ENCODE measurements around the gene PRKCE. TPM values are rescaled to one million over a fixed set of nuclear protein-coding genes. Genes with fewer than 3 reads are reported as not detected.

Gene PRKCE
- total and polyA plus RNA-seq, 7 experiments from 2014 or later = 1.4 to 37.9 (median 19.5) TPM

GRCh38 chr2:45930396-45930792, 278.9 kb downstream of the PRKCE start:
- intact Hi-C loops (cut with micrococcal nuclease) = no loop called here
- no peaks in the 10 kb centered on the region for H3K9me3 ChIP-seq (ENCODE audit: control insufficient read depth in 2 of 3, low read length in 3 of 3)
- no peaks in the 10 kb centered on the region for H3K27me3 ChIP-seq (ENCODE audit: control insufficient read depth in 2 of 2, insufficient read depth in 2 of 2, low read length in 2 of 2)
- no peaks in the 10 kb centered on the region for H3K36me3 Mint-ChIP-seq
- peak; percentile 18 for ATAC-seq
- H3K9me3 Mint-ChIP-seq = peaks cover 0 to 3% (median 0%) of the 10 kb centered on the region in 11 donors
- H3K27ac Mint-ChIP-seq = no peak overlapping the region
- peaks cover 0 to 2% (median 0%) of the 10 kb centered on the region in 7 donors for H3K4me1 Mint-ChIP-seq
- CTCF ChIA-PET = interaction anchor here (0.6 kb wide), 1 partner anchor 163 kb away, joined by 3 read pairs; no protein-coding TSS in a partner anchor
- no peak for DNase-seq
- no peak overlapping the region for H3K4me3 Mint-ChIP-seq
- no peak overlapping the region for H3K27ac ChIP-seq (ENCODE audit: low read depth, low read length)
- POLR2A ChIA-PET = no interaction called here
- no peaks in the 10 kb centered on the region for H3K27me3 Mint-ChIP-seq
- H3K36me3 ChIP-seq (ENCODE audit: control insufficient read depth in 2 of 3, insufficient read depth in 3 of 3, low read length in 3 of 3) = no peaks in the 10 kb centered on the region
- H3K4me3 ChIP-seq (ENCODE audit: low read length) = no peak overlapping the region
- H3K4me1 ChIP-seq (ENCODE audit: control insufficient read depth in 2 of 2, insufficient read depth in 2 of 2, low read length in 2 of 2) = no peaks in the 10 kb centered on the region

GRCh38 chr2:45932278-45932975, 281.0 kb downstream of the PRKCE start:
- no peaks in the 10 kb centered on the region for H3K36me3 Mint-ChIP-seq
- ATAC-seq (no peak), DNase-seq (no peak)
- H3K9me3 ChIP-seq (ENCODE audit: control insufficient read depth in 2 of 3, low read length in 3 of 3) = no peaks in the 10 kb centered on the region
- H3K4me3 Mint-ChIP-seq = no peak overlapping the region
- no peaks in the 10 kb centered on the region for H3K36me3 ChIP-seq (ENCODE audit: control insufficient read depth in 2 of 3, insufficient read depth in 3 of 3, low read length in 3 of 3)
- H3K27ac Mint-ChIP-seq = peak overlapping the region in 1 of 9 donors; percentile 3
- no peak overlapping the region for H3K4me3 ChIP-seq (ENCODE audit: low read length)
- H3K4me1 ChIP-seq (ENCODE audit: control insufficient read depth in 2 of 2, insufficient read depth in 2 of 2, low read length in 2 of 2) = no peaks in the 10 kb centered on the region
- H3K27me3 Mint-ChIP-seq = no peaks in the 10 kb centered on the region
- peaks cover 0 to 3% (median 0%) of the 10 kb centered on the region in 11 donors for H3K9me3 Mint-ChIP-seq
- CTCF ChIA-PET = interaction anchor here (1.7 kb wide), 1 partner anchor 152 kb away, joined by 4 read pairs; no protein-coding TSS in a partner anchor
- intact Hi-C loops (cut with micrococcal nuclease) = no loop called here
- no peaks in the 10 kb centered on the region for H3K27me3 ChIP-seq (ENCODE audit: control insufficient read depth in 2 of 2, insufficient read depth in 2 of 2, low read length in 2 of 2)
- POLR2A ChIA-PET = no interaction called here
- no peak overlapping the region for H3K27ac ChIP-seq (ENCODE audit: low read depth, low read length)
- peaks cover 0 to 8% (median 0%) of the 10 kb centered on the region in 7 donors for H3K4me1 Mint-ChIP-seq

- DNase-seq = peak; percentile 33 to 65 (median 49)
- H3K27me3 ChIP-seq (ENCODE audit: control insufficient read depth in 2 of 2, insufficient read depth in 2 of 2, low read length in 2 of 2) = no peaks in the 10 kb centered on the region
- Mint-ChIP-seq H3K27ac (peak overlapping the region in 2 of 9 donors; percentile 7 to 66), H3K9me3 (no peaks in the 10 kb centered on the region), H3K4me1 (peaks cover 0 to 8% (median 0%) of the 10 kb centered on the region in 7 donors), H3K4me3 (peak overlapping the region in 1 of 10 donors; percentile 23), H3K36me3 (peaks cover 0 to 8% (median 0%) of the 10 kb centered on the region in 5 donors), H3K27me3 (no peaks in the 10 kb centered on the region)
- ATAC-seq = peak; percentile 89
- intact Hi-C loops (cut with micrococcal nuclease) = loop anchor here (1.0 kb wide), 2 partner anchors 158 to 293 kb away; no protein-coding TSS in a partner anchor
- CTCF ChIA-PET = interaction anchor here (0.7 to 1.7 kb wide), 4 partner anchors 131 to 293 kb away, joined by 3 to 5 read pairs (median 4); no protein-coding TSS in a partner anchor
- H3K4me3 ChIP-seq (ENCODE audit: low read length) = no peak overlapping the region
- no peak overlapping the region for H3K27ac ChIP-seq (ENCODE audit: low read depth, low read length)
- POLR2A ChIA-PET = no interaction called here
- H3K9me3 ChIP-seq (ENCODE audit: control insufficient read depth in 2 of 3, low read length in 3 of 3) = no peaks in the 10 kb centered on the region
- H3K4me1 ChIP-seq (ENCODE audit: control insufficient read depth in 2 of 2, insufficient read depth in 2 of 2, low read length in 2 of 2) = no peaks in the 10 kb centered on the region
- no peaks in the 10 kb centered on the region for H3K36me3 ChIP-seq (ENCODE audit: control insufficient read depth in 2 of 3, insufficient read depth in 3 of 3, low read length in 3 of 3)
Measured at GRCh38 chr2:45935791-45936622, 284.5 kb downstream of the PRKCE start.

- ATAC-seq = no peak
- CTCF ChIA-PET = interaction anchor here (1.0 to 1.7 kb wide), 3 partner anchors 158 to 292 kb away, joined by 3 to 5 read pairs (median 4); no protein-coding TSS in a partner anchor
Measured at GRCh38 chr2:45936623-45936979, 285.1 kb downstream of the PRKCE start.

GRCh38 chr2:45937990-45938389, 286.5 kb downstream of the PRKCE start:
- no peaks in the 10 kb centered on the region for H3K27me3 ChIP-seq (ENCODE audit: control insufficient read depth in 2 of 2, insufficient read depth in 2 of 2, low read length in 2 of 2)
- Mint-ChIP-seq H3K27me3 (no peaks in the 10 kb centered on the region), H3K4me1 (peaks cover 0 to 5% (median 0%) of the 10 kb centered on the region in 7 donors), H3K36me3 (peaks cover 0 to 8% (median 0%) of the 10 kb centered on the region in 5 donors), H3K27ac (no peak overlapping the region), H3K4me3 (no peak overlapping the region), H3K9me3 (no peaks in the 10 kb centered on the region)
- ATAC-seq (no peak), DNase-seq (no peak)
- H3K9me3 ChIP-seq (ENCODE audit: control insufficient read depth in 2 of 3, low read length in 3 of 3) = no peaks in the 10 kb centered on the region
- H3K36me3 ChIP-seq (ENCODE audit: control insufficient read depth in 2 of 3, insufficient read depth in 3 of 3, low read length in 3 of 3) = no peaks in the 10 kb centered on the region
- POLR2A ChIA-PET = no interaction called here
- H3K4me3 ChIP-seq (ENCODE audit: low read length) = no peak overlapping the region
- H3K4me1 ChIP-seq (ENCODE audit: control insufficient read depth in 2 of 2, insufficient read depth in 2 of 2, low read length in 2 of 2) = no peaks in the 10 kb centered on the region
- intact Hi-C loops (cut with micrococcal nuclease) = no loop called here
- no peak overlapping the region for H3K27ac ChIP-seq (ENCODE audit: low read depth, low read length)
- CTCF ChIA-PET = no interaction called here

More at GRCh38 chr2:45936623-45936979, 285.1 kb downstream of the PRKCE start:
- Mint-ChIP-seq H3K4me3 (no peak overlapping the region), H3K27me3 (no peaks in the 10 kb centered on the region), H3K27ac (no peak overlapping the region), H3K36me3 (peaks cover 0 to 8% (median 0%) of the 10 kb centered on the region in 5 donors), H3K9me3 (no peaks in the 10 kb centered on the region), H3K4me1 (peaks cover 0 to 8% (median 0%) of the 10 kb centered on the region in 7 donors)
- POLR2A ChIA-PET = no interaction called here
- no peaks in the 10 kb centered on the region for H3K27me3 ChIP-seq (ENCODE audit: control insufficient read depth in 2 of 2, insufficient read depth in 2 of 2, low read length in 2 of 2)
- H3K9me3 ChIP-seq (ENCODE audit: control insufficient read depth in 2 of 3, low read length in 3 of 3) = no peaks in the 10 kb centered on the region
- H3K36me3 ChIP-seq (ENCODE audit: control insufficient read depth in 2 of 3, insufficient read depth in 3 of 3, low read length in 3 of 3) = no peaks in the 10 kb centered on the region
- intact Hi-C loops (cut with micrococcal nuclease) = loop anchor here (1.0 kb wide), 2 partner anchors 158 to 293 kb away; no protein-coding TSS in a partner anchor
- no peak for DNase-seq
- no peak overlapping the region for H3K27ac ChIP-seq (ENCODE audit: low read depth, low read length)
- H3K4me1 ChIP-seq (ENCODE audit: control insufficient read depth in 2 of 2, insufficient read depth in 2 of 2, low read length in 2 of 2) = no peaks in the 10 kb centered on the region
- no peak overlapping the region for H3K4me3 ChIP-seq (ENCODE audit: low read length)

GRCh38 chr2:45938649-45939511, 287.4 kb downstream of the PRKCE start:
- H3K4me1 ChIP-seq (ENCODE audit: control insufficient read depth in 2 of 2, insufficient read depth in 2 of 2, low read length in 2 of 2) = no peaks in the 10 kb centered on the region
- H3K4me3 ChIP-seq (ENCODE audit: low read length) = no peak overlapping the region
- H3K9me3 ChIP-seq (ENCODE audit: control insufficient read depth in 2 of 3, low read length in 3 of 3) = no peaks in the 10 kb centered on the region
- Mint-ChIP-seq H3K27ac (no peak overlapping the region), H3K4me1 (peaks cover 0 to 5% (median 0%) of the 10 kb centered on the region in 7 donors), H3K36me3 (peaks cover 0 to 8% (median 0%) of the 10 kb centered on the region in 5 donors), H3K4me3 (no peak overlapping the region), H3K27me3 (no peaks in the 10 kb centered on the region), H3K9me3 (no peaks in the 10 kb centered on the region)
- intact Hi-C loops (cut with micrococcal nuclease) = no loop called here
- no peaks in the 10 kb centered on the region for H3K36me3 ChIP-seq (ENCODE audit: control insufficient read depth in 2 of 3, insufficient read depth in 3 of 3, low read length in 3 of 3)
- no peak for DNase-seq
- ChIA-PET POLR2A (no interaction called here), CTCF (interaction anchor here (0.7 to 1.7 kb wide), 2 partner anchors 71 to 160 kb away, joined by 3 to 4 read pairs; no protein-coding TSS in a partner anchor)
- no peak for ATAC-seq
- no peak overlapping the region for H3K27ac ChIP-seq (ENCODE audit: low read depth, low read length)
- no peaks in the 10 kb centered on the region for H3K27me3 ChIP-seq (ENCODE audit: control insufficient read depth in 2 of 2, insufficient read depth in 2 of 2, low read length in 2 of 2)
